Measurements from ENCODE around the gene MAPKAPK2.
"Not testable (repeated sequence)": the region's sequence is repeated elsewhere in the genome, so short reads cannot be mapped to it uniquely, and the experiment has no call there.

MAPKAPK2 gene

GRCh38 chr1:206751891-206752290 lies 67.2 kb downstream of the MAPKAPK2 start:
- DNase-seq: no peak

- no peak for DNase-seq
These were observed 67.8 kb downstream of the MAPKAPK2 start for GRCh38 chr1:206752481-206752880.

GRCh38 chr1:206753141-206753540 lies 68.4 kb downstream of the MAPKAPK2 start:
- no peak for DNase-seq

- no peak for DNase-seq
These were observed 69.3 kb downstream of the MAPKAPK2 start for GRCh38 chr1:206754011-206754410.

DNA sequence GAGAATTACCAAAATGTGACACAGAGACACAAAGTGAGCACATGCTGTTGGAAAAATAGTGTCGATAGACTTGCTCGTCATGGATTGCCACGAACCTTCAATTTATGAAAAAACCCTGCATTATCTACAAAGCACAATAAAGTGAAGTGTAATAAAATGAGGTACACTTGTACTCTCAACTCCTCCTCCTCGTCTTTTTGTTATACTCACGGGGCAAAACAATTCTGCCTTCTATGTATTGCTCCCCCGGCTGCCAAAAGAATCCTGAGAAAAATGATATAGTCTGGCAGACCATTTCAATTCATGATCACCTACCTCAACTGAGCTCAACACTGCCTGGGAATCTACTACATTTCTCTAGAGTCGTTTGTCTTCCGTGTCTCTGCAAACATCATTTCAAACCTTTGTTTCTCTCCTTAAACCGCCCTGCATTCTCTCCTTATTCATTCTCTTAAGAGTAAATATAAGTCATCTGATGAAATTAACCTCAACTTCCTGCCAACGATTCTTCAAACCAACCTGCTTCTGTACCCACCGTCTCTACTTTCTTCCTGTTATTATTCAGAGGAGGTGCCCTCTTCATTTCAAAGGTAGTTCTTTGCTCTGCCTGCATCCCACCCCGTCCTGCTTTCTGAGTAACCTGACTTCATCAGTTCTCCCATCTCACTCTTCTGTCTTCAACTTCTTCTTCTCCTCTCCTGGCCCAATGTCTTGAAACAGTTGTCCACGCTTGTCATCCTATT lies 73.0 kb downstream of the MAPKAPK2 start:
- DNase-seq: no peak

GRCh38 chr1:206760590-206760989 lies 75.9 kb downstream of the MAPKAPK2 start:
- DNase-seq: no peak

GRCh38 chr1:206761159-206761768 lies 76.6 kb downstream of the MAPKAPK2 start:
- no peak for DNase-seq

GRCh38 chr1:206762741-206763364 lies 78.1 kb downstream of the MAPKAPK2 start:
- not testable (repeated sequence) for DNase-seq

GRCh38 chr1:206765771-206766170 lies 81.1 kb downstream of the MAPKAPK2 start:
- not testable (repeated sequence) for DNase-seq

- DNase-seq: peak; percentile 46
These were observed 81.6 kb downstream of the MAPKAPK2 start for GRCh38 chr1:206766251-206766856.

DNA sequence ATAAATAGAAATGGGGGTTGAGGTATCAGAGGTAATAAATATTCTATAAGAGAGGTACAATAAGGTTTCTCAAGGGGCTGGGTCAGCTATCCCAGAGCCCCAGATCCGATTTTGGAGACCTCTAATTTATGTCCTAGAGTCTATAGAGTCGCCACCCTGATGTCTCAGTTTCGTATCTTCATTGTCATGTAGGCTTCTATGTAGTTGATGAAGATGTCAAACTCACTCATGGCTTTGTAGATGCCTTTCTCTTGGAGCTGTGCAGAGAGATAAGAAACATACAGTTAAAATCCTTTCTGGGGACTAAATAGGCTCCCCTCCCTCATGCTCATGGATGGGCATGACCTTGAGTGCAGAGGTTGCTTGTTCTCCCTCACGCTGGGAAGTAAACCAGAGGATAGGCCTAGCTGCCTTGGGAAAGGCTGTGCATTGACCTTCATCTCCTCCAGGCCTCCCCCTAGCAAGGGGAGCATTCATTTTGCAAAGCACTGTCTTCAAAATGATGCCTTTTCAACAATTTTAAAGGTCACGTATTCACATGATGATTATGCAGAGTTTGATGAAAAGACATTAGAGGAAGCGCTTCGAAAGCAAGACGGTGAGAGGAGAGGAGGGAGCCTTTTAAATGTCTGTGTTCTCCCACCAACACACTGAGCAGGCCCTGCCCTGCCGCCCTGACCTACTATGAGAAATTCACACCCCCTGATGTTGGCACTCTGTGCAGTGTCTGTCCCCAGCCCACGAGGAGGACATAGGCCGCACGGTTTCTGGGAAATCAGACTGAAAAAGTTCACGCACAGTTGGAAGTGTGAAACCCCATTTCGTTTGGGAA lies 84.0 kb downstream of the MAPKAPK2 start:
- DNase-seq: no peak

GRCh38 chr1:206769304-206769731 lies 84.6 kb downstream of the MAPKAPK2 start:
- no peak for DNase-seq

GRCh38 chr1:206770531-206771337 lies 86.0 kb downstream of the MAPKAPK2 start, which contains the start of gene IL19:
IL19 (plus strand) TSS chr1:206770773; CDS start chr1:206836663, 65,890 bp downstream.
- DNase-seq: peak; percentile 78

- DNase-seq: no peak
These were observed 86.6 kb downstream of the MAPKAPK2 start for GRCh38 chr1:206771338-206771692.

DNA sequence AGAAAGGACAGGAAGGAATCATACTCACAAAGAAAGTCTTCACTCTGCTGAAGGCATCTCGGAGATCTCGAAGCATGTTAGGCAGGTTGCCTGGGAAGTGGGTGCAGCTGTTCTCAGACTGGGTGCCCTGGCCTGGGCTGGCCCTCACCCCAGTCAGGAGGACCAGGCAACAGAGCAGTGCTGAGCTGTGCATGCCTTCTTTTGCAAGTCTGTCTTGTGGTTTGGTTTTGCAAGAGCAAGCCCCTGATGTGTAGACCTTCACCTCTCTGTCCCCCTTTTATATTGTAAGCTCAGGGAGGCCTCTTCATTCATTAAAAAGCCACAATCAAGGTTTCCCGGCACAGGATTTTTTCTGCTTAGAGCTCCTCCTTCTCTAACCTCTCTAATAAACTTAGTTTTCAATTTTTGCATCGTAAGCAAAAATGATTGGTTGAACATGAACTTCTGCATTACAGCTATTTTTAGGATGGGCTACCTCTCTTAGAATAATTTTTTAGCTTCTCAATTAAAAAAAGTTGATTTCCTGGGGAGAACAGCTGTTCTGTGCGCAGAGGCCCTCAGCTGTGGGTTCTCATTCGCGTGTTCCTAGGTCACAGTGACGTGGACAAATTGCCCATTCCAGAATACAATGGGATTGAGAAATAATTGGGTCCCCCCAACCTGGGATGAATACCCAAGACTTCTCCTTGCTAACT lies 87.7 kb downstream of the MAPKAPK2 start, which contains the start of gene IL10:
Gene IL10, minus strand, starts transcription at position 252 of the 695 bp plus-strand sequence. Its CDS starts 59 bp downstream, at position 193.
- peak; percentile 81 for DNase-seq

DNA sequence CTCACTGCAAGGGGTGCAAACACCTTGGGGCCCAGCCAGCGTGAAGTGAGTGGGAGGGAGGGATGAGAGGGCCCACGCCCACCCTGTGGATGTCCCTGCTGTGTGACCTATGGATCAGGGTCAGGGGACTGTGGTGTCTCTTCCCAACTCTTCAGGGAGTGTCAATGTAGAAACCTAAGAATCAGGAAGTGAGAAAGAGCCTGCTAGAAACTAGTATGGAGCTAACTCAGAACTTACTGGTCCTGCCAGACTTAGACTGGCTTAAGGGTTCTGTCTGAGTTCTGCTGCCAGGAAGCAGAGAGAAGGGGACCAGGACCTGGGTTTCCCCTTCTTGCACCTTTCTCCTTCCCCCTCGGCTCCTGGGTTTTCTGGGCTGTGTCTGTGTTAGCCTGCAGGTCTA lies 89.4 kb downstream of the MAPKAPK2 start:
- peak; percentile 45 for DNase-seq

GRCh38 chr1:206776229-206776628 lies 91.5 kb downstream of the MAPKAPK2 start:
- no peak for DNase-seq

GRCh38 chr1:206778031-206778430 lies 93.3 kb downstream of the MAPKAPK2 start:
- DNase-seq: no peak

GRCh38 chr1:206778911-206779310 lies 94.2 kb downstream of the MAPKAPK2 start:
- not testable (repeated sequence) for DNase-seq

DNA sequence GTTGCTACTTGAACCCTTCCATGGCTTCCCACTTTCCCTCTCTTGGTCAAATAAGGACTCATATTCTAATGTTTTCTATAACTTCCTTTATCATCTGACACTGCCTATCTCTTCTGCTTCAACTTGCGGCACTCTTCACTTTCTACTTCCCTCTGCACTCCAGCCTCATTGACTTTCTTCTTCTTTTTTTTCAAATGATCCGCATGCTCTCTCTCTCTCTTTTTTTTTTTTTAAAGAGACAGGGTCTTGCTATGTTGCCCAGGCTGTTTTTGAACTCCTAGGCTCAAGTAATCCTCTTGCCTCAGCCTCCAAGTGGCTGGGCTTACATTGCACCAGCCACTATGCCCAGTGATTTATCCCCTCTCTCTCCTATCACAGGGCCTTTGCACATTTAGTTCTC lies 94.9 kb downstream of the MAPKAPK2 start:
- DNase-seq: no peak

GRCh38 chr1:206782448-206782847 lies 97.7 kb downstream of the MAPKAPK2 start:
- no peak for DNase-seq
